Heart right ventricle (tissue), 16 donors: Measurements from ENCODE around the gene GIMAP4. TPM values are rescaled to one million over a fixed set of nuclear protein-coding genes. Genes with fewer than 3 reads are reported as not detected.

ENCODE experiments used
- ATAC-seq, 8 donors: fragments of 200-7000 bp; cut with Tn5 transposase; one replicate each; pipeline ENCODE4 v1.9.1; 2020; ENCODE audit warnings: mild to moderate bottlenecking in 8 of 8, moderate library complexity in 8 of 8, moderate number of reproducible peaks in 1 of 8
- DNase-seq, 2 donors: peaks; one replicate each; pipeline ENCODE4 v3.0.0-alpha.2; 2020
- H3K27ac ChIP-seq, 10 donors: fragments of 200-600 bp; sonication (generic) in 2 of 10; one replicate each; pipeline versions ENCODE4 v1.5.0 to v1.8.0; 2020 to 2022; ENCODE audit warnings: mild to moderate bottlenecking in 3 of 10
- H3K27me3 ChIP-seq, 7 donors: fragments of 200-600 bp; one replicate each; pipeline ENCODE4 v1.8.0; 2021 to 2022; ENCODE audit warnings: mild to moderate bottlenecking in 2 of 7
- H3K36me3 ChIP-seq, 9 donors: fragments of 200-600 bp; sonication (generic) in 1 of 9; one replicate each; pipeline versions ENCODE4 v1.5.0 to v1.8.0; 2020 to 2022; ENCODE audit warnings: mild to moderate bottlenecking in 2 of 9
- H3K4me1 ChIP-seq, 9 donors: fragments of 200-600 bp; sonication (generic) in 1 of 9; one replicate each; pipeline versions ENCODE4 v1.5.0 to v1.8.0; 2020 to 2022; ENCODE audit warnings: mild to moderate bottlenecking in 4 of 9
- H3K4me3 ChIP-seq, 10 donors: fragments of 200-600 bp; sonication (generic) in 2 of 10; one replicate each; pipeline versions ENCODE4 v1.5.0 to v1.8.0; 2020 to 2022; ENCODE audit warnings: mild to moderate bottlenecking in 7 of 10, moderate library complexity in 2 of 10
- H3K9me3 ChIP-seq, 11 donors: fragments of 200-600 bp in 10 of 11; sonication (generic) in 2 of 11; one replicate each; pipeline versions ENCODE4 v1.5.0 to v1.8.0; 2013 to 2022; ENCODE audit warnings: mild to moderate bottlenecking in 2 of 11, control low read depth in 1 of 11, moderate library complexity in 1 of 11
- WGBS, 2 donors: extraction: QIAGEN DNeasy Blood & Tissue Kit; methylation state at CpG; one replicate each; pipeline ENCODE4 v1.1.7; 2013; ENCODE audit warnings: inconsistent platforms in 1 of 2; 5-methylcytosine and 5-hydroxymethylcytosine counted together
- intact Hi-C, 10 donors: fragments of 100-400 bp; cut with DNase I; formaldehyde crosslinking; loops; one replicate each; pipeline versions ENCODE4 v1.11.1 to v1.14.2; 2022
- polyA plus RNA-seq, 2 donors: library from polyadenylated mRNA; stranded (reverse); fragments of 200-250 nt; gene quantifications; one replicate each; pipeline ENCODE4 v1.2.3, GENCODE V29; 2013
- total RNA-seq, 10 donors: library from RNA; stranded (reverse); fragmentation: NEBNext Ultra II Directional in 3 of 10; extraction: Animal tissue kit (Norgen Biotek cat#: 25700) in 3 of 10; gene quantifications; one replicate each; pipeline versions ENCODE4 v1.2.1 to v1.2.4, GENCODE V29; 2021 to 2023
- TF ChIP-seq, protein P1 (sequence below), 9 donors: fragments of 200-600 bp; sonication (generic) in 2 of 9; IDR thresholded peaks; one replicate each; pipeline versions ENCODE4 v1.5.0 to v1.8.0; 2021 to 2022; ENCODE audit warnings: antibody characterized with exemption in 9 of 9, mild to moderate bottlenecking in 5 of 9, moderate library complexity in 1 of 9
- donor health status: Arrhythmogenic right ventricular cardiomyopathy.
- donor health status: ischemic (EF 13 %, LVEDD 7.1; RV severe dilation, severe dysfunction).
- donor health status: healthy with polysubstance abuse.
- donor health status: DM: no; HTN: yes; CAD: no.
- donor health status: DM: no; HTN: no; CAD: no.
- donor health status: ischemic (EF 25% LVEDD 6.9; RV normal size, moderate dysfunction).
- donor health status: ischemic (EF 25% LVEDD 5.7; RV mildly dilated, moderate dysfunction).
- donor health status: healthy.
- donor health status: DM: yes; HTN: yes; CAD: no.
- donor health status: Ischemic cardiomyopathy.
- donor health status: ischemic (EF 35%, LVEDD 5.7; RV mildly dilated, moderate dysfunction).
- donor health status: nonischemic (EF 11% LVEDD 7.7; RV severe dilation, severe dysfunction).
- donor health status: DM: yes; HTN: yes; CAD: no.
- donor health status: PGD.
- donor health status: ischemic (EF 29% LVEDD 5.4; RV normal size, mild dysfunction).
- donor health status: nonischemic (EF 23%, LVEDD 6.1; RV moderate dilation, normal function).

GIMAP4 gene
- total and polyA plus RNA-seq, 12 donors: 19.7 to 68.6 (median 34.5) TPM

DNA sequence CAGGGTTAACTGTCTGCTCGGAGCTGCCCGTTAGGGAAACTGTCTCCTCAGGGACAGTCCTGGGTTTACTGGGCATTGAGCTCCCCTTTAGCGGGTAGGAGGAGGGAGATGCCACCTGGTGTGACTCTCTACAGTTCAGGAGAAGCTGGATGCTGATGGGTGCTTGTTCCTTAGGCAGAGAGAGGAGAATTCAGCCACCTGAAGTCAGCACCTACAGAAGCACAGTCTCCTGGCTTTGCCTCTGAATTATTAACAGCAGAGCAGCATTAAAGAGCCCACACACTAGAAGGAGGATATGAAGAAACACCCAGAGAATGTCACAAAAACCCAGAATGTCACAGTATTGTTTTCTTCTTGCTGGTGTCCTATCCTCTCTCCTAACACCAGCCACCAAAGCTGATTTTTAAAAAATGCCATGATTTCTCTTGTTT is 696 bp downstream of the GIMAP4 start:
- Histone ChIP-seq H3K36me3 (peaks cover 0 to 32% (median 22%) of the 10 kb centered on the region in 9 donors), H3K9me3 (peaks cover 0 to 23% (median 4%) of the 10 kb centered on the region in 11 donors), H3K27ac (peak overlapping the region; percentile 55 to 97 (median 89)), H3K27me3 (no peaks in the 10 kb centered on the region), H3K4me3 (peak overlapping the region; percentile 37 to 72 (median 60)), H3K4me1 (peaks cover 0 to 33% (median 11%) of the 10 kb centered on the region in 9 donors)
- DNase-seq (no peak), ATAC-seq (peak; percentile 9 to 60 (median 40))
- 45 to 64% methylated on average over 3 of the region's 3 CpGs for WGBS, 2 donors
- intact Hi-C loops: loop anchor here in 6 of 10 donors (5.0 to 10.0 kb wide), 8 partner anchors 46 to 187 kb away; partner anchors contain the start of genes GIMAP8 (in 4 of the 6), GIMAP1 (in 1 of the 6) and GIMAP5 (in 1 of the 6)
- TF ChIP-seq, protein P1, sequence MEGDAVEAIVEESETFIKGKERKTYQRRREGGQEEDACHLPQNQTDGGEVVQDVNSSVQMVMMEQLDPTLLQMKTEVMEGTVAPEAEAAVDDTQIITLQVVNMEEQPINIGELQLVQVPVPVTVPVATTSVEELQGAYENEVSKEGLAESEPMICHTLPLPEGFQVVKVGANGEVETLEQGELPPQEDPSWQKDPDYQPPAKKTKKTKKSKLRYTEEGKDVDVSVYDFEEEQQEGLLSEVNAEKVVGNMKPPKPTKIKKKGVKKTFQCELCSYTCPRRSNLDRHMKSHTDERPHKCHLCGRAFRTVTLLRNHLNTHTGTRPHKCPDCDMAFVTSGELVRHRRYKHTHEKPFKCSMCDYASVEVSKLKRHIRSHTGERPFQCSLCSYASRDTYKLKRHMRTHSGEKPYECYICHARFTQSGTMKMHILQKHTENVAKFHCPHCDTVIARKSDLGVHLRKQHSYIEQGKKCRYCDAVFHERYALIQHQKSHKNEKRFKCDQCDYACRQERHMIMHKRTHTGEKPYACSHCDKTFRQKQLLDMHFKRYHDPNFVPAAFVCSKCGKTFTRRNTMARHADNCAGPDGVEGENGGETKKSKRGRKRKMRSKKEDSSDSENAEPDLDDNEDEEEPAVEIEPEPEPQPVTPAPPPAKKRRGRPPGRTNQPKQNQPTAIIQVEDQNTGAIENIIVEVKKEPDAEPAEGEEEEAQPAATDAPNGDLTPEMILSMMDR (IDR thresholded peaks at IDR 0.05): no peak

DNA sequence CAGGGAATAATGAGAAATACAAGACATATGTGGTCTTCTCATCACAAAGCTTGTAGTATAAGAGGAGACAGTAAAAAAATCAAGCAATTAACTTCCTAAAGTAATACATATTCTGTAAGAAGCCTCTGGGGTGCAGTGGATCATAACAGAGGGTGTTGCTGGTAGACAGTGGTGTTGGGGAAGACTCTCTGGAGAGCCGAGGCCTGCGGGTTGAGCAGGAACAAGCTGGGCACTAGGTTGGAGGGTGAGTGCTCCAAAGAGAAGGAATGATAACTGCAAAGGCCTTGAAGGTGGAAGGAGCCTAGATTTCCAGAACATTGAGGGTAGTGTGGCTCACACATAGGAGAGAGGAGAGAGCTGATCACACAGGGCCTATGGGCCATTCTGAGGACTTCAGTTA is 1.5 kb downstream of the GIMAP4 start:
- peaks cover 0 to 39% (median 25%) of the 10 kb centered on the region in 9 donors for H3K36me3 ChIP-seq
- TF ChIP-seq, protein P1 (IDR thresholded peaks at IDR 0.05): no peak
- intact Hi-C loops: loop anchor here in 6 of 10 donors (5.0 to 10.0 kb wide), 8 partner anchors 46 to 186 kb away; partner anchors contain the start of genes GIMAP8 (in 4 of the 6), GIMAP1 (in 1 of the 6) and GIMAP5 (in 1 of the 6)
- H3K27ac ChIP-seq: peak overlapping the region; percentile 41 to 97 (median 89)
- 66 to 67% methylated on average over 2 of the region's 2 CpGs for WGBS, 2 donors
- H3K9me3 ChIP-seq: peaks cover 0 to 29% (median 8%) of the 10 kb centered on the region in 11 donors
- H3K4me1 ChIP-seq: peaks cover 0 to 33% (median 11%) of the 10 kb centered on the region in 9 donors
- DNase-seq: no peak
- H3K4me3 ChIP-seq: peak overlapping the region; percentile 37 to 72 (median 60)
- H3K27me3 ChIP-seq: no peaks in the 10 kb centered on the region
- ATAC-seq: peak in 6 of 8 donors; percentile 34 to 71 (median 58)

DNA sequence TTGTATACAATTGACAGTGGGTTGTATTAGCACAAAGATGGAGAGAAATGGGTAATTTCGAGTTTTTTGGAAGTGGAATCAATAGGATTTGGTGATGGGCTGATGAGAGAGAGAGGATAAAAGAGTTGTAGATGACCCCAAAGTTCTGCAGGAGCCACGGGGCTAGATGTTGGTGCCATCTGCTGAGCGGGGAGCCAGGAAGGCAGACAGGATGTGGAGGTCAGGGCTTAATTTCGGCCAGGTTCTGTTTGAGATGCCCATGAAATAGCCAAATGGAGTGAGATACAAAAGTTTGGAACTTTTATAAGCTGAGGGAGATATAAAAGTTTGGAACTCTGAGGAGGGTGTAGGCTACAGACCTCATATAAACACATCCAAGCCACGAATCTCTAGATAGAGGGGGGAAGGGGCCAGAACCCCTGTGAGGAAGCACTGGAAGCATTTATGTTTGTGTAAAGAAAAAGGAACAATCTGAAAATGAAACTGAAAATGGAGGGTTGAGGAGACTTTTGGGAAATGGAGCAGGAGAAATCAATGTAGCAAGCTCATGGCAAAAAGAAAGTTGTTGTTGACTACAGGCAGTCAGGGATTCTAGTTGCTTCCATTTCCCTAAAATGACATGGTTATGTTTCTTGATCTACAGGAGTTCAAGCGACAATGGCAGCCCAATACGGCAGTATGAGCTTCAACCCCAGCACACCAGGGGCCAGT is 2.2 kb downstream of the GIMAP4 start:
- DNase-seq (no peak), ATAC-seq (peak in 4 of 8 donors; percentile 16 to 32 (median 31))
- peak overlapping the region in 9 of 10 donors; percentile 42 to 72 (median 60) for H3K4me3 ChIP-seq
- H3K9me3 ChIP-seq: peaks cover 0 to 36% (median 8%) of the 10 kb centered on the region in 11 donors
- peak overlapping the region; percentile 41 to 97 (median 89) for H3K27ac ChIP-seq
- peaks cover 0 to 44% (median 25%) of the 10 kb centered on the region in 9 donors for H3K36me3 ChIP-seq
- 62 to 69% methylated on average over 7 of the region's 7 CpGs for WGBS, 2 donors
- H3K27me3 ChIP-seq: no peaks in the 10 kb centered on the region
- H3K4me1 ChIP-seq: peaks cover 0 to 33% (median 11%) of the 10 kb centered on the region in 9 donors
- TF ChIP-seq, protein P1 (IDR thresholded peaks at IDR 0.05): no peak
- intact Hi-C loops: loop anchor here in 6 of 10 donors (5.0 to 10.0 kb wide), 8 partner anchors 47 to 185 kb away; partner anchors contain the start of genes GIMAP8 (in 4 of the 6), GIMAP1 (in 1 of the 6) and GIMAP5 (in 1 of the 6)
